ENCODE data around the gene C2orf74. TPM values are rescaled to one million over a fixed set of nuclear protein-coding genes. Genes with fewer than 3 reads are reported as not detected.

Gene C2orf74
- total RNA-seq, 1 experiment from 2014 or later = 23.0 TPM

DNA sequence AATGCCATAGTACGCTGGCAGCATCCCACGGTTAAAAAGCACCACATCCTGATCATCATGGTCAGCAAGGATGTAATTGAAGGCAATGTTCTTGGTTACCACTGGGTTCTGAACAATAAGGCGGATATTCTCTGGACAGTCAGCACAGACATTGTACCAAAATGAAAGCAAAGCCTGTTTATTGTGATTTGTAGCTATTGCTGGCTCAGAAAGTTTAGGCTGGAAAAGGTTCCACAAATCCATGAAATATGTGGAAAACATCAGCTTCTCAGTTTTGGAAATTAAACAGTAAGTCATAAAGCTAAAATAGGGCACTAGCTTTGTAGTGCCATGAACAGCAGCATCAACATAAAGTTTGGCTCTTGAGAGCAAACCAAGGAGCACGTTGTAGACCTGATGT is 52.2 kb downstream of the C2orf74 start:
- DNase-seq (ENCODE audit: low read depth) = no peak

Other genes starting within 250 kb of the C2orf74 start
- 47.8 and 59.4 TPM in 2 replicates for gene PEX13, start 144.5 kb upstream of the C2orf74 start, total RNA-seq (2014; rRNA removed; shearing (Covaris generic))
- gene PUS10, start 143.9 kb upstream of the C2orf74 start, total RNA-seq (2014; rRNA removed; shearing (Covaris generic)) = 5.7 and 6.8 TPM in 2 replicates
- gene SANBR, start 96.3 kb upstream of the C2orf74 start, total RNA-seq (2014; rRNA removed; shearing (Covaris generic)) = 6.6 and 10.6 TPM in 2 replicates

All from M059J (cell line).